ENCODE data around the gene BEST2.
"Not testable (repeated sequence)": the region's sequence is repeated elsewhere in the genome, so short reads cannot be mapped to it uniquely, and the experiment has no call there.

Gene BEST2

GRCh38 chr19:12789098-12789903 lies 37.7 kb downstream of the BEST2 start:
- no peak for DNase-seq

- no peak for DNase-seq
Measured at GRCh38 chr19:12789904-12790619, 38.5 kb downstream of the BEST2 start.

- no peak for DNase-seq
Measured at GRCh38 chr19:12790628-12791344, 39.2 kb downstream of the BEST2 start.

- no peak for DNase-seq
Measured at GRCh38 chr19:12791345-12792050, 39.9 kb downstream of the BEST2 start, which contains the start of gene JUNB. TSS of gene JUNB (plus strand) at chr19:12791486. CDS start at chr19:12791772, 286 bp downstream.

GRCh38 chr19:12792051-12792852 lies 40.7 kb downstream of the BEST2 start:
- DNase-seq = no peak

- DNase-seq = no peak
Measured at GRCh38 chr19:12792853-12793289, 41.3 kb downstream of the BEST2 start.

- peak; percentile 62 for DNase-seq
Measured at GRCh38 chr19:12793290-12794195, 42.0 kb downstream of the BEST2 start.

GRCh38 chr19:12794196-12794941 lies 42.8 kb downstream of the BEST2 start:
- no peak for DNase-seq

GRCh38 chr19:12794971-12795381 lies 43.4 kb downstream of the BEST2 start:
- no peak for DNase-seq

GRCh38 chr19:12796146-12797071 lies 44.8 kb downstream of the BEST2 start:
- no peak for DNase-seq

GRCh38 chr19:12797141-12797587 lies 45.6 kb downstream of the BEST2 start:
- no peak for DNase-seq

GRCh38 chr19:12797607-12798006 lies 46.0 kb downstream of the BEST2 start:
- DNase-seq = not testable (repeated sequence)

- DNase-seq = no peak
Measured at GRCh38 chr19:12799742-12800465, 48.3 kb downstream of the BEST2 start.

- no peak for DNase-seq
Measured at GRCh38 chr19:12800466-12800770, 48.8 kb downstream of the BEST2 start.

GRCh38 chr19:12800923-12801465 lies 49.4 kb downstream of the BEST2 start:
- DNase-seq = no peak

- DNase-seq = no peak
Measured at GRCh38 chr19:12801466-12802266, 50.1 kb downstream of the BEST2 start, which contains the start of the genes PRDX2 and THSD8. TSS of gene PRDX2 (minus strand) at chr19:12801800. CDS start at chr19:12801261, 539 bp downstream. TSS of gene THSD8 (plus strand) at chr19:12802069. CDS start at chr19:12802072, 3 bp downstream.
